NCI-H524 treated with DMSO at 0.1 percent for 48 hours (cell line): Measurements from ENCODE around the gene GLTP.
"Not testable (repeated sequence)": the region's sequence is repeated elsewhere in the genome, so short reads cannot be mapped to it uniquely, and the experiment has no call there.

Source experiments
- DNase-seq: peaks from one replicate; lab custom pipeline; 2025; lab: John Stamatoyannopoulos, UW

GLTP gene, protein sequence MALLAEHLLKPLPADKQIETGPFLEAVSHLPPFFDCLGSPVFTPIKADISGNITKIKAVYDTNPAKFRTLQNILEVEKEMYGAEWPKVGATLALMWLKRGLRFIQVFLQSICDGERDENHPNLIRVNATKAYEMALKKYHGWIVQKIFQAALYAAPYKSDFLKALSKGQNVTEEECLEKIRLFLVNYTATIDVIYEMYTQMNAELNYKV

GRCh38 chr12:109880043-109880931, at the start of gene GLTP:
TSS of gene GLTP (minus strand) at chr12:109880541. CDS start at chr12:109880374, 167 bp downstream.
- DNase-seq: no peak

DNA sequence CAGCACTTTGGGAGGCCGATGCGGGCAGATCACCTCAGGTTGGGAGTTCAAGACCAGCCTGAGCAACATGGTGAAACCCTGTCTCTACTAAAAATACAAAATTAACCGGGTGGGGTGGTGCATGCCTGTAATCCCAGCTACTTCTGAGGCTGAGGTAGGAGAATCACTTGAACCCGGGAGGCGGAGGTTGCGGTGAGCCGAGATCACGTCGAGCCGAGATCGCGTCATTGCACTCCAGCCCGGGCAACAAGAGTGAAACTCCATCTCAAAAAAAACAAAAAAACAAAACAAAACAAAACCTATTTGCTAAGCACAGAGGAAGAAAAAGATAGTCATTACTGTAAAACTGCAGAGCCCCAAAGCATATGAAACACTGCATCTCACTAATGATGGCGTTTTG, 49.0 kb upstream of the GLTP start:
- not testable (repeated sequence) for DNase-seq

DNA sequence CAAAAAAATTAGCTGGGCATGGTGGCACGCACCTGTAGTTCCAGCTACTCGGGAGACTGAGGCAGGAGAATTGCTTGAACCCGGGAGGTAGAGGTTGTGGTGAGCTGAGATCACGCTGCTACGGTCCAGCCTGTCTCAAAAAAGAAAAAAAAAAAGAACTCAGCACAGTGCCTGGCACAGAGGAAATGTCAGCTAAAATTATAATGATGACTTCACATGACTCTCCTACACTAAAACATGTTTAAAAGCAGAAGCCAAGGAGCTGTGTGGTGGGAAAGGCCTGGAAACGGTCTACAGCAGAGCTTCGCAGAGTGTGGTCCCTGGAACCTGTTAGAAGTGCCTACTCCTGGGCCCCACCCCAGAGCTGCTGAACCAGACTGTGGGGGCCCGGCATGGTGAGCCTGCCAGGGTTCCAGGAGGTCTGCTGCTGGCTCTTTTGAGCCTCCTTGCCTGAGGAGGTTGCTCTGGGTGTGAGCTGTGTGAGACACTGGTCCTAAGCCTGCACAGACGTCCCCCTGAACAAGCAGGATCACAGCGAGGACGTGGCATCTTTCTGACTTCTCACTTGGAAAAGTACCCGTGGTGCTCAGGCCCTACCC, 47.8 kb upstream of the GLTP start:
- no peak for DNase-seq

DNA sequence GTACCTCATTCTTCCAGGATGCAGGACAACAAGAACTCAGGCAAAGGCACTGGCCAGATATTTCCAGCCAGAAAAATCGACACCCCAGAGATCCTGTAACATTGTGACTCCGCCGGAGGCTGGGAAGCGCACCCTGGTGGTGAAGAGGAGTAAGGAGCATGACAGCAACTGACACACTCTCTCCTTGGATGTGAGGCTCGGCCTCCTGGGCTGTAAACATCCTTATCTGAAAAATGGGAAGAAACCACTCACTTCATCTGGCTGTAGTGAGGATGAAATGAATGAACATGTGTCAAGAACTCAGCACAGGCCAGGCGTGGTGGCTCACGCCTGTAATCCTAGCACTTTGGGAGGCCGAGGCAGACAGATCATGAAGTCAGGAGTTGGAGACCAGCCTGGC, 47.3 kb upstream of the GLTP start:
- no peak for DNase-seq

- DNase-seq: no peak
Observed at GRCh38 chr12:109926488-109927210, 46.3 kb upstream of the GLTP start.

DNA sequence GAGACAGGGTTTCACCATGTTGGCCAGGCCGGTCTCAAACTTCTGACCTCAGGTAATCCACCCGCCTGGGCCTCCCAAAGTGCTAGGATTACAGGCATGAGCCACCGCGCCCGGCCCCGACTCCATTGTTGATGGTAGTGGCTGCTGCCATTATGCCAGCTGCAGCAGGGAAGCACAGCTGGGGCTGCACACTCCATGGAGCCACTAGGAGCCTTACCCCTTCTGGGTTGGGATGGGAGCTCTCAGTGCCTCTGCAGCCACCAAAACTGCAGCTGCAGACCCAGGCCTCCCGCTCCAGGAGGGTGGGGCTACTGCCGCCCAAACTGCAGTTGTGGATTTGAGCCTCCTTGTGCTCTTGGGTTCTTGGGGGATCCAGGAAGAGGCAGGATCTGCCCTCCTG, 45.7 kb upstream of the GLTP start:
- no peak for DNase-seq

DNA sequence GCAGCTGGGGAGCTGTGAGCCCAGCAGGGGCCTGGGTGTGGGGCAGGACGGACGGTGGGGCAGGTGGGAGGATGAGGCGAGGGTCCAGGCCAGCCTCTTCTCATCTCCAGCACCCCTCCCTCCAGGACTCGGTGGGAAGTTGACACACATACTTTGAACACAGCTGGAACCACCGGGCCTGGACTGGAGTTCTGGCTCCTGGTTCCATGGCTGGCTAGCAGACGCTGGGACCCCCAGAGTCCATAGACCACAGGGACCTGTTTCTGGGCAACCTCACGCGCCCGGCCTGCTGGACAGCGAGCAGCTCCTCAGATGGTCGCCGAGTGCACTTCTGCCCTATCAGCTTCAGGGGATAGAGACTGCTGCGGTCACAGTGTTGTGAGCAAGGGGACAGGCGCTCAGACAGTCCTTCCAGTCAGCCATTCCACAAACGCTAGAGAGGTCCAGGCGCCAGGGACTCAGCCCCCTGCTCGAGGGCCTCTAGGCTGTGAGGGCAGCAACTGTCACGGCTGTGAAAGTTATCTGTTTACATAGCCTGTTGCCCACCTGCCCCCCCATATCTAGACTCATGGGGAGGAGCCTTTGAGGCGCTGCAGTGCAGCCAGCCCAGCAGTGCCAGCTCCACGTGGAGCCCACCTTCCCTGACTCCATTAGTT, 45.0 kb upstream of the GLTP start:
- DNase-seq: no peak

DNA sequence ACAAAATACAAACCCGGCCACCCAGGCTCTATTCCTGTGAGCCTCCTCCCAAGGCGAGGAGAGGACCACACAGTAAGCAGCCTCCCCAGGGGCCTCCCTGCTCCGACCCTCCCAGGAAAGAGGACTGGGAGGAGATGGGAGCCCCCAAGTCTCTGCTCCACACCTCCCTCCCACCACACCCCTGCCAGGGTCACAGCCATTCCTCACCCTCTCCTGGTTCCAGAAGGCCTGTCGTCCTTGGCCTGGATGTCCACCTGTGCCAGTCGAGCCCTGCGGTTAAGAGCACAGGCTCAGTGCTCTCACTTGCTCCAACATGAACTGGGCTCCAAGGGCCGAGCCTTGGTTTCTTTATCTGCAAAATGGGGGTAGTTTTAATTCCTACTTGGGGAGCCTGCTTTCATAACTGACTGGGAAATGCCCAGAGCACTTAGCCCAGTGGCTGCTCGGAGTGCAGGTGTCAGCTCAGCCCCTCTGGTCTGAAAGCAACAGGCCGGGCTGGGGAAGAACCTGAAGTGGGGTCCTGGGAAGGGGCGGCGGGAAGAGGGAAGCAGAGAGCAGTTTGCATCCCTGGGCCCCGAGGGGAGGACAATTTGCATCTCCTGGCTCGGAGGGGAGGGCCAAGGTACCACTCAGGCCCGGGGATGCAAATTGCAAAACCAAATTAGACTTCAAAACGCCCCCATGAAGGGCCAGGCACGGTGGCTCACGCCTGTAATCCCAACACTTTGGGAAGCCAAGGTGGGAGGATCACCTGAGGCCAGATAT, 43.3 kb upstream of the GLTP start:
- no peak for DNase-seq

- DNase-seq: no peak
Observed at GRCh38 chr12:109923038-109923437, 42.7 kb upstream of the GLTP start.

DNA sequence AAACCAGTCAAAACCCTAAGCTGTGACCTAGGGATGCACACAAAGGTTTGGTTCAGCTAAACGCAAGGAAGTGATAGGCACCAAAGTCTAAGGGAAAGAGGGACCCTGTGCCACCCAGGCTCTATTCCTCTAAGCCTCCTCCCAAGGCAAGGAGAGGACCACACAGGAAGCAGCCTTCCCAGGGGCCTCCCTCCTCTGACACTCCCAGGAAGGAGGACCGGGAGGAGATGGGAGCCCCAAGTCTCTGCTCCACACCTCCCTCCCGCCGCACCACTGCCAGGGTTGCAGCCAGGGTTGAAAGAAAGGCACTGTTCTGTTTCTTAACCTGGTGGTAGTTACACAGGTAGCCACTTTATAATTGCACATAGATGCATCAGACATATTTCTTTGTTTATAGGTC, 41.6 kb upstream of the GLTP start:
- DNase-seq: no peak

GRCh38 chr12:109920261-109920780, 40.0 kb upstream of the GLTP start:
- DNase-seq: no peak

DNA sequence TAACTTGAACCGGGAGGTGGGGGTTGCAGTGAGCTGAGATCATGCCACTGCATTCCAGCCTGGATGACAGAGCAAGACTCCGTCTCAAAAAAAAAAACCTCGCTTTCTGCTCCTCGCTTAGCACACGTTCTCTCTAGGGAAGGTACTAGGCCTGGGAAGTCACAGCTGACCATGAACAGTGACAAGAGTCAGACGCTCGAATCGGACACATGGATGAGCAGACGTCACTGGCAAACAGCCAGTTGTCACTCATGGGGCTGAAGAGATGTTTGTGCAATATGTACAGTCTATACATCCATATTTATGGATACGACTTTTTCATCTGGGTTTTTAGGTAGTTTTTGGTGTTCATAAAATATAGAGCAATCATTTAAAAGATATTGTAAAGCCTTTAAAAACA, 39.1 kb upstream of the GLTP start:
- no peak for DNase-seq

- DNase-seq: no peak
Observed at GRCh38 chr12:109916045-109916444, 35.7 kb upstream of the GLTP start.

- DNase-seq: no peak
Observed at GRCh38 chr12:109915171-109916040, 35.1 kb upstream of the GLTP start.

GRCh38 chr12:109914461-109914860, 34.1 kb upstream of the GLTP start:
- no peak for DNase-seq

DNA sequence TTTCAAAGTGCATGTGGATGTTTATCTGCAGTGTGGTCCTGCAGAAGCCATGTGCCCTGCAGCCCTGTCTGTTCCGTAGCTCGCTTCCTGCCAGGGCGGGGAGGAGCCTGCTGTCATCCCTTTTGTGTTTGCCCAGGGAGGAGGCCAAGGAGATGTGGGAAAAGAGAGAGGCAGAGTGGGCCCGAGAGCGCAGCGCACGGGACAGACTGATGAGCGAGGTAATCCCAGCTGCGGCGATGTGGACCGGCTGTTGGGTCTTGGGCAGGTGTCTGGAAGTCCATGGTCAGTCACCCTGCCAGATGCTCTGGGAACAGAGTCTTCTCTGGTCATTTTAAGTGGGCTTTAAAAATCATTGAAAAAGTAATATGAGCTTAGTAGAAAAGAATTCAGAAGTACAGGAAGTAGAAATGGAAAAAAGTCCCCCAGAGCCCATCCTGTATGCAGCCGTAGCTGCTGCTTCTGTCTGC, 32.5 kb upstream of the GLTP start:
- DNase-seq: no peak

DNA sequence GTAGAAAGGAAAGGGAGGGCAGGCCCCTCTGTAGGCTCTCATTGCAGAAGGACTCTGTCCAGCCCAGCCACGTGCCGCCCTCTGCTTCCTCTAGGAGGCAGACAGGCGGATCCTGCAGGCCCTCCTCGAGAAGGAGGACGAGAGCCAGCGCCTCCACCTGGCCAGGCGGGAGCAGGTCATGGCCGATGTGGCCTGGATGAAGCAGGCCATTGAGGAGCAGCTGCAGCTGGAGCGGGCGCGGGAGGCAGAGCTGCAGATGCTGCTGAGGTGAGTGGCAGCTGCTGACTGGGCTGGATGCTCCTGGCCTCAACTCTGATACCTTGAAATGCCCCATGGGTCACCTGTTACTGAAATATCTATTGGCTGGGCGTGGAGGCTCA, 30.6 kb upstream of the GLTP start:
- no peak for DNase-seq

GRCh38 chr12:109910254-109910968, 30.1 kb upstream of the GLTP start:
- no peak for DNase-seq

GRCh38 chr12:109905301-109905700, 25.0 kb upstream of the GLTP start:
- no peak for DNase-seq
